ENCODE data around the gene OR12D3.

- TF ChIP-seq GATA2 (IDR thresholded peaks at IDR 0.05; ENCODE audit: low read depth, low read length) (no peak), GATA3 (IDR thresholded peaks at IDR 0.05; ENCODE audit: low read depth, low read length) (no peak)
Observed at GRCh38 chr6:29336269-29336668, 38.8 kb downstream of the OR12D3 start.
